SIG-M5 treated with dmso at 0.1 percent for 504 hours (cell line): Measurements from ENCODE around the gene TESMIN.

Experiments
- DNase-seq: peaks from one replicate; lab custom pipeline; 2025; ENCODE audit not compliant: unreplicated experiment; lab: John Stamatoyannopoulos, UW

Gene TESMIN

GRCh38 chr11:68664141-68664540 lies 87.2 kb downstream of the TESMIN start:
- DNase-seq: no peak

GRCh38 chr11:68663482-68664010 lies 87.8 kb downstream of the TESMIN start:
- no peak for DNase-seq

GRCh38 chr11:68661697-68662603 lies 89.4 kb downstream of the TESMIN start:
- DNase-seq: no peak

- no peak for DNase-seq
Measured at GRCh38 chr11:68661014-68661413, 90.3 kb downstream of the TESMIN start.

- no peak for DNase-seq
Measured at GRCh38 chr11:68660066-68660810, 91.1 kb downstream of the TESMIN start.

GRCh38 chr11:68659158-68659921 lies 92.0 kb downstream of the TESMIN start:
- DNase-seq: no peak

- DNase-seq: no peak
Measured at GRCh38 chr11:68658661-68659060, 92.7 kb downstream of the TESMIN start.

GRCh38 chr11:68658097-68658496 lies 93.2 kb downstream of the TESMIN start:
- DNase-seq: no peak
